IMR-90 (cell line): Measurements from ENCODE around the gene AFG1L. TPM values are rescaled to one million over a fixed set of nuclear protein-coding genes. Genes with fewer than 3 reads are reported as not detected.

Experiments
- ATAC-seq: fragments of 200-7000 bp; cut with Tn5 transposase; 2 replicates; pipeline ENCODE4 v1.9.1; 2020; ENCODE audit warnings: low read depth, mild to moderate bottlenecking, moderate library complexity
- BruUV-seq: library from RNA; stranded (reverse); fragments of 400-500 nt; replicated peaks from 2 replicates; lab custom pipeline; 2021; lab: Mats Ljungman, UMichigan
- CTCF ChIA-PET: fragments of 300-600 bp; formaldehyde crosslinking; extraction: SDS; loops from one replicate; lab custom pipeline; 2021; ENCODE audit warnings: antibody characterized with exemption; lab: Yijun Ruan, JAX
- POLR2A ChIA-PET: fragments of 300-600 bp; sonication (Branson Sonifier 250); formaldehyde crosslinking; loops from one replicate; lab custom pipeline; 2022; ENCODE audit warnings: antibody characterized with exemption; ENCODE audit not compliant: unreplicated experiment; lab: Charles Lee
- DNase-seq: peaks from one replicate; pipeline ENCODE4 v3.0.0; 2013
- H2AFZ ChIP-seq: replicated peaks from 2 replicates; pipeline ENCODE3; 2013; ENCODE audit warnings: low read length, mild to moderate bottlenecking; ENCODE audit not compliant: poor library complexity
- H2AK5ac ChIP-seq: 2 replicates; pipeline ENCODE4 v1.6.1; 2013; ENCODE audit warnings: low read depth, low read length, inconsistent platforms
- H2AK9ac ChIP-seq: replicated peaks from 2 replicates; pipeline ENCODE3; 2013; ENCODE audit warnings: mild to moderate bottlenecking, low read depth, low read length, moderate library complexity; ENCODE audit not compliant: poor library complexity
- H2BK120ac ChIP-seq: 2 replicates; pipeline ENCODE4 v1.6.1; 2013; ENCODE audit warnings: low read depth, low read length, inconsistent platforms
- H2BK15ac ChIP-seq: 3 replicates; pipeline ENCODE4 v1.6.1; 2013; ENCODE audit warnings: low read depth, low read length, inconsistent platforms
- H2BK20ac ChIP-seq: 2 replicates; pipeline ENCODE4 v1.6.1; 2013; ENCODE audit warnings: low read depth, mild to moderate bottlenecking, inconsistent platforms, low read length, moderate library complexity
- H2BK5ac ChIP-seq: 2 replicates; pipeline ENCODE4 v1.6.1; 2013; ENCODE audit warnings: mild to moderate bottlenecking, low read depth, low read length, inconsistent platforms; ENCODE audit not compliant: poor library complexity, severe bottlenecking
- H3K14ac ChIP-seq: replicated peaks from 2 replicates; pipeline ENCODE4 v1.6.1; 2013; ENCODE audit warnings: low read depth, low read length, inconsistent platforms
- H3K18ac ChIP-seq: 2 replicates; pipeline ENCODE4 v1.6.1; 2013; ENCODE audit warnings: low read depth, low read length, control low read depth
- H3K23ac ChIP-seq: 2 replicates; pipeline ENCODE4 v1.6.1; 2013; ENCODE audit warnings: low read depth, low read length, inconsistent platforms
- H3K27ac ChIP-seq: 2 replicates; pipeline ENCODE4 v1.5.1; 2013; ENCODE audit warnings: mild to moderate bottlenecking, control low read depth, low read length; ENCODE audit not compliant: insufficient read depth
- H3K27me3 ChIP-seq: 2 replicates; pipeline ENCODE4 v1.6.1; 2013; ENCODE audit warnings: low read length; ENCODE audit not compliant: control insufficient read depth, insufficient read depth
- H3K36me3 ChIP-seq: 2 replicates; pipeline ENCODE4 v1.6.1; 2013; ENCODE audit warnings: low read length, mixed read lengths; ENCODE audit not compliant: control insufficient read depth, insufficient read depth
- H3K4ac ChIP-seq: 2 replicates; pipeline ENCODE4 v1.6.1; 2013; ENCODE audit warnings: low read depth, low read length, inconsistent platforms
- H3K4me1 ChIP-seq: 2 replicates; pipeline ENCODE4 v1.6.1; 2013; ENCODE audit warnings: low read length, mixed read lengths; ENCODE audit not compliant: control insufficient read depth, insufficient read depth
- H3K4me2 ChIP-seq: 2 replicates; pipeline ENCODE4 v1.6.1; 2013; ENCODE audit warnings: low read depth, mild to moderate bottlenecking, control low read depth, low read length, moderate library complexity
- H3K4me3 ChIP-seq: 2 replicates; pipeline ENCODE4 v1.5.1; 2013; ENCODE audit warnings: low read depth, mild to moderate bottlenecking, control low read depth, low read length, moderate library complexity; ENCODE audit not compliant: insufficient read depth
- H3K56ac ChIP-seq: 2 replicates; pipeline ENCODE4 v1.6.1; 2013; ENCODE audit warnings: low read length, inconsistent platforms; ENCODE audit not compliant: insufficient read depth; ENCODE audit errors: extremely low read depth
- H3K79me1 ChIP-seq, 2 experiments: 2 replicates each; pipeline ENCODE4 v1.6.1; 2013; ENCODE audit warnings: low read length in 2 of 2, inconsistent platforms in 1 of 2, low read depth in 1 of 2
- H3K9ac ChIP-seq: 2 replicates; pipeline ENCODE4 v1.6.1; 2013; ENCODE audit warnings: low read depth, low read length, control low read depth
- H3K9me1 ChIP-seq: 2 replicates; pipeline ENCODE4 v1.6.1; 2013; ENCODE audit warnings: low read length, inconsistent platforms; ENCODE audit not compliant: insufficient read depth
- H3K9me3 ChIP-seq: 2 replicates; pipeline ENCODE4 v1.6.1; 2013; ENCODE audit warnings: low read length; ENCODE audit not compliant: control insufficient read depth, insufficient read depth
- H4K20me1 ChIP-seq: 2 replicates; pipeline ENCODE4 v1.6.1; 2013; ENCODE audit warnings: low read length, inconsistent platforms; ENCODE audit not compliant: insufficient read depth
- H4K5ac ChIP-seq: 2 replicates; pipeline ENCODE4 v1.6.1; 2013; ENCODE audit warnings: mild to moderate bottlenecking, low read depth, low read length, control low read depth
- H4K8ac ChIP-seq, 2 experiments: 2 replicates each; pipeline ENCODE4 v1.6.1; 2013; ENCODE audit warnings: low read depth in 2 of 2, low read length in 2 of 2, control low read depth in 1 of 2, inconsistent platforms in 1 of 2
- H4K91ac ChIP-seq: 2 replicates; pipeline ENCODE4 v1.6.1; 2013; ENCODE audit warnings: low read depth, low read length, inconsistent platforms; ENCODE audit not compliant: insufficient read depth
- BHLHE40 ChIP-seq: fragments of 150-350 bp; IDR thresholded peaks from 2 replicates; pipeline ENCODE4 v1.6.1; 2016; ENCODE audit warnings: mild to moderate bottlenecking, low read depth, low read length
- CEBPB ChIP-seq: IDR thresholded peaks from 2 replicates; pipeline ENCODE4 v1.6.1; 2012; ENCODE audit warnings: low read depth, low read length, improper control_type of control experiment
- CHD1 ChIP-seq: IDR thresholded peaks from 2 replicates; pipeline ENCODE4 v1.6.1; 2012; ENCODE audit warnings: low read depth, low read length, improper control_type of control experiment
- FOS ChIP-seq: fragments of 150-350 bp; IDR thresholded peaks from 2 replicates; pipeline ENCODE4 v1.6.1; 2016; ENCODE audit warnings: low read depth, low read length
- MAFK ChIP-seq: IDR thresholded peaks from 2 replicates; pipeline ENCODE4 v1.6.1; 2012; ENCODE audit warnings: low read depth, low read length, improper control_type of control experiment
- MAZ ChIP-seq: IDR thresholded peaks from 2 replicates; pipeline ENCODE4 v1.6.1; 2012; ENCODE audit warnings: low read depth, mild to moderate bottlenecking, low read length, improper control_type of control experiment, moderate library complexity, borderline replicate concordance
- MXI1 ChIP-seq: IDR thresholded peaks from 2 replicates; pipeline ENCODE4 v1.6.1; 2012; ENCODE audit warnings: low read depth, mild to moderate bottlenecking, low read length, moderate library complexity, borderline replicate concordance
- NFE2L2 ChIP-seq: fragments of 150-350 bp; IDR thresholded peaks from 2 replicates; pipeline ENCODE4 v1.6.1; 2016; ENCODE audit warnings: low read depth, mild to moderate bottlenecking, low read length
- POLR2A ChIP-seq: IDR thresholded peaks from 2 replicates; pipeline ENCODE4 v1.6.1; 2012; ENCODE audit warnings: mild to moderate bottlenecking, low read depth, low read length
- RAD21 ChIP-seq: IDR thresholded peaks from 2 replicates; pipeline ENCODE4 v1.6.1; 2012; ENCODE audit warnings: low read length, improper control_type of control experiment
- RCOR1 ChIP-seq: IDR thresholded peaks from 2 replicates; pipeline ENCODE4 v1.6.1; 2012; ENCODE audit warnings: mild to moderate bottlenecking, low read length, improper control_type of control experiment; ENCODE audit not compliant: insufficient replicate concordance
- RFX5 ChIP-seq: IDR thresholded peaks from 2 replicates; pipeline ENCODE4 v1.8.0; 2012; ENCODE audit warnings: low read depth, mild to moderate bottlenecking, low read length, moderate library complexity
- SMC3 ChIP-seq: fragments of 150-350 bp; IDR thresholded peaks from 2 replicates; pipeline ENCODE4 v1.6.1; 2016; ENCODE audit warnings: low read depth, mild to moderate bottlenecking, antibody characterized with exemption, low read length, moderate library complexity
- WGBS, 2 experiments: methylation state at CpG; one replicate each; pipeline versions ENCODE4 v1.1.5 to v1.1.7; 2013; ENCODE audit warnings: missing lambda C conversion rate in 2 of 2; ENCODE audit not compliant: insufficient read length in 1 of 2; ENCODE audit errors: extremely low coverage in 2 of 2; 5-methylcytosine and 5-hydroxymethylcytosine counted together
- dilution Hi-C: fragments of 300-500 bp; cut with HindIII; formaldehyde crosslinking; loops from one replicate; pipeline ENCODE4 v1.14.3; 2018; ENCODE audit warnings: low sequenced_read_pairs; ENCODE audit not compliant: unreplicated experiment
- in situ Hi-C: fragments of 300-500 bp; cut with MboI; formaldehyde crosslinking; loops from 3 replicates; pipeline ENCODE4 v1.14.3; 2019; ENCODE audit warnings: low sequenced_read_pairs, inconsistent platforms, mixed read lengths
- intact Hi-C: fragments of 100-400 bp; cut with micrococcal nuclease; formaldehyde crosslinking; loops from 2 replicates; pipeline ENCODE4 v1.10.0; 2022
- polyA plus RNA-seq, 3 experiments: library from polyadenylated mRNA; depleted of rRNA; stranded (reverse); fragments of >200 nt; gene quantifications; 2 replicates each; pipeline ENCODE4 v1.2.3, GENCODE V29; 2012; ENCODE audit warnings: low replicate concordance in 1 of 3
- total RNA-seq: library from RNA; depleted of rRNA; stranded (reverse); fragments of >200 nt; gene quantifications from 2 replicates; pipeline ENCODE4 v1.2.3, GENCODE V29; 2012
- TF ChIP-seq, protein P1 (sequence below): fragments of 150-350 bp; IDR thresholded peaks from 2 replicates; pipeline ENCODE4 v1.6.1; 2017; ENCODE audit warnings: mild to moderate bottlenecking, antibody characterized with exemption, low read length, low read depth
- TF ChIP-seq, protein P2 (sequence below): conservative IDR thresholded peaks from 2 replicates; pipeline ENCODE4 v1.5.1; 2012; ENCODE audit warnings: mild to moderate bottlenecking, low read depth, low read length, improper control_type of control experiment
- TF ChIP-seq, protein P3 (sequence below): fragments of 150-350 bp; IDR thresholded peaks from 2 replicates; pipeline ENCODE4 v1.6.1; 2016; ENCODE audit warnings: low read depth, mild to moderate bottlenecking, low read length, moderate library complexity, borderline replicate concordance

Gene AFG1L
- total and polyA plus RNA-seq, 2 of the 4 experiments (the other 2 are of a cell fraction): 1.0 to 2.0 TPM

DNA sequence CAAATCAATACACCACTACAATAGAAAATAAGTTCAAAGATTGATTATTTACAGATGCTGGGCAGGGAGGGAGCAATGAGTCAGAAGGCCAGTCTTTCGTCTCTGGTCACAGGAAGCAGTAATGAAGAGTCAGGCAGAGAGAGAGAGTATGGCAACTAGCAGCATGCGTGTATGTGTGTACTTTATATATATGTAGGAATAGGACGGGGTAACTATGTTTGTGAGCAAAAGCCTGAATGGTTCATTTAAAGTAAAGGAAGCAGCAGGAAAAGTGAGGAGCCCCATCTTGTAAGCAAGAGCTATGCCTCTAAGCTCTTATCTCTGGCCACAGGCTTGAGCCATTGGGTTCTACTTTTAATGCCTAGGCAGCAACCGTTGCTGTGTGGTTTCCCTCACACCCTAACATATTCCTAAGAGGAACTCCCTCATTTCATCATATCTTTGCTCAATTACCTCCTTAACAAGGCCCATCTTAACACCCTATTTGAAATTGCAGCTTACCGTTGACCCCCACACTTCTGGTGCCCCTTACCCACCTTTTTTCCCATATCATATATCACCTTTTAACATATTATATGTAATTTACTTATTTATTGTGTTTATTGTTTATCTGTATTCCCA lies 66.6 kb downstream of the AFG1L start:
- no peak overlapping the region for H3K18ac ChIP-seq
- H3K23ac ChIP-seq: no peak overlapping the region
- H3K9me1 ChIP-seq: 0 out of 2 replicates have a peak, but pooled peaks cover 4% of the 10 kb centered on the region
- no peak overlapping the region for H3K56ac ChIP-seq
- H3K9ac ChIP-seq: no peak overlapping the region
- no peaks in the 10 kb centered on the region for H3K36me3 ChIP-seq
- no peak overlapping the region for H4K5ac ChIP-seq
- no peak overlapping the region for H3K4ac ChIP-seq
- no peak overlapping the region for H3K4me3 ChIP-seq
- ChIA-PET CTCF (no interaction called here), POLR2A (no interaction called here)
- H2BK15ac ChIP-seq: no peak overlapping the region
- no peak overlapping the region for H4K8ac ChIP-seq
- ATAC-seq (no peak), DNase-seq (peak; percentile 13)
- no peaks in the 10 kb centered on the region for H4K20me1 ChIP-seq
- no peaks in the 10 kb centered on the region for H3K9me3 ChIP-seq
- H2BK20ac ChIP-seq: no peak overlapping the region
- no peaks in the 10 kb centered on the region for H3K27me3 ChIP-seq
- dilution Hi-C loops (no loop called here), intact Hi-C loops (no loop called here), in situ Hi-C loops (no loop called here)
- no TSS peak for BruUV-seq
- no peak overlapping the region for H3K4me2 ChIP-seq
- H3K79me1 ChIP-seq: no peaks in the 10 kb centered on the region
- no peak overlapping the region for H3K27ac ChIP-seq
- no peak overlapping the region for H2AK9ac ChIP-seq
- H3K4me1 ChIP-seq: no peaks in the 10 kb centered on the region
- no peak overlapping the region for H2AFZ ChIP-seq
- no peak overlapping the region for H3K14ac ChIP-seq
- no peak overlapping the region for H4K91ac ChIP-seq
- no peak overlapping the region for H2BK5ac ChIP-seq
- H2AK5ac ChIP-seq: no peak overlapping the region
- H2BK120ac ChIP-seq: no peak overlapping the region
- TF ChIP-seq MAZ (no peak), NFE2L2 (no peak), BHLHE40 (no peak), CEBPB (no peak), FOS (no peak), MXI1 (no peak), CHD1 (no peak), MAFK (no peak), RCOR1 (no peak), SMC3 (no peak), RFX5 (no peak), POLR2A (no peak), RAD21 (no peak)
- TF ChIP-seq, protein P1, sequence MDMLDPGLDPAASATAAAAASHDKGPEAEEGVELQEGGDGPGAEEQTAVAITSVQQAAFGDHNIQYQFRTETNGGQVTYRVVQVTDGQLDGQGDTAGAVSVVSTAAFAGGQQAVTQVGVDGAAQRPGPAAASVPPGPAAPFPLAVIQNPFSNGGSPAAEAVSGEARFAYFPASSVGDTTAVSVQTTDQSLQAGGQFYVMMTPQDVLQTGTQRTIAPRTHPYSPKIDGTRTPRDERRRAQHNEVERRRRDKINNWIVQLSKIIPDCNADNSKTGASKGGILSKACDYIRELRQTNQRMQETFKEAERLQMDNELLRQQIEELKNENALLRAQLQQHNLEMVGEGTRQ: no peak
- TF ChIP-seq, protein P2, sequence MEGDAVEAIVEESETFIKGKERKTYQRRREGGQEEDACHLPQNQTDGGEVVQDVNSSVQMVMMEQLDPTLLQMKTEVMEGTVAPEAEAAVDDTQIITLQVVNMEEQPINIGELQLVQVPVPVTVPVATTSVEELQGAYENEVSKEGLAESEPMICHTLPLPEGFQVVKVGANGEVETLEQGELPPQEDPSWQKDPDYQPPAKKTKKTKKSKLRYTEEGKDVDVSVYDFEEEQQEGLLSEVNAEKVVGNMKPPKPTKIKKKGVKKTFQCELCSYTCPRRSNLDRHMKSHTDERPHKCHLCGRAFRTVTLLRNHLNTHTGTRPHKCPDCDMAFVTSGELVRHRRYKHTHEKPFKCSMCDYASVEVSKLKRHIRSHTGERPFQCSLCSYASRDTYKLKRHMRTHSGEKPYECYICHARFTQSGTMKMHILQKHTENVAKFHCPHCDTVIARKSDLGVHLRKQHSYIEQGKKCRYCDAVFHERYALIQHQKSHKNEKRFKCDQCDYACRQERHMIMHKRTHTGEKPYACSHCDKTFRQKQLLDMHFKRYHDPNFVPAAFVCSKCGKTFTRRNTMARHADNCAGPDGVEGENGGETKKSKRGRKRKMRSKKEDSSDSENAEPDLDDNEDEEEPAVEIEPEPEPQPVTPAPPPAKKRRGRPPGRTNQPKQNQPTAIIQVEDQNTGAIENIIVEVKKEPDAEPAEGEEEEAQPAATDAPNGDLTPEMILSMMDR: no peak
- TF ChIP-seq, protein P3, sequence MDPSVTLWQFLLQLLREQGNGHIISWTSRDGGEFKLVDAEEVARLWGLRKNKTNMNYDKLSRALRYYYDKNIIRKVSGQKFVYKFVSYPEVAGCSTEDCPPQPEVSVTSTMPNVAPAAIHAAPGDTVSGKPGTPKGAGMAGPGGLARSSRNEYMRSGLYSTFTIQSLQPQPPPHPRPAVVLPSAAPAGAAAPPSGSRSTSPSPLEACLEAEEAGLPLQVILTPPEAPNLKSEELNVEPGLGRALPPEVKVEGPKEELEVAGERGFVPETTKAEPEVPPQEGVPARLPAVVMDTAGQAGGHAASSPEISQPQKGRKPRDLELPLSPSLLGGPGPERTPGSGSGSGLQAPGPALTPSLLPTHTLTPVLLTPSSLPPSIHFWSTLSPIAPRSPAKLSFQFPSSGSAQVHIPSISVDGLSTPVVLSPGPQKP: no peak
- WGBS, 2 experiments: 100% methylated on average over 1 of the region's 5 CpGs; no CpG with 5 or more reads in 1 of the 2 experiments
